ENCODE data around the gene SNAP91.

DNA sequence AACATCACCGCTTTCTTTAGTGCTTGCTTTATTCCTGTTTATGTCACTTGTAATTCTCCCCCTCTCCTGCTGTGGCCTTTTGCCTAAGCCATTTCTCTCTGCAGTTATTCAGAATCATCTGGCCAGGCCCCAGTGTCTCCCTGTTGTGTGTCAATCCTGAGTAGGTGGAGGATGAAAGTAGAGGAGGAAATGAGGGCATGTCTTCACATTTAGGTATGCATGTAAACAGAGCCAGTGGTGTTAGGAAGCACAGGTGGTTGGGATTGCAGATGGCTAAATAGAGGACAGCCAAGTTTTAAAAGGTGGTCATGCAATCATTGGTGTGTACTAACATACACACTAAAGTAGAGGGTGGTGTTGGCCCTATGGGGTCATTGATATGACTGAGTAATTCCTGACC lies 191.4 kb downstream of the SNAP91 start:
- TF ChIP-seq CTCF (IDR thresholded peaks at IDR 0.05; ENCODE audit: borderline replicate concordance, extremely low read depth, low read length, poor library complexity, severe bottlenecking) (no peak), EZH2 (IDR thresholded peaks at IDR 0.05; ENCODE audit: borderline replicate concordance, low read depth, low read length, severe bottlenecking) (no peak)
